HL-60 (cell line): ENCODE results near the gene PDS5B.

Experiments
- DNase-seq, 2 experiments: peaks; one replicate each; pipeline ENCODE4 v3.0.0-alpha.2; 2010 to 2020; ENCODE audit warnings: low read depth in 1 of 2, low spot score in 1 of 2
- H3K27ac ChIP-seq: fragments of 250-450 bp; sonication (Bioruptor Pico); replicated peaks from 2 replicates; pipeline ENCODE4 v1.5.1; 2020; ENCODE audit warnings: mild to moderate bottlenecking, moderate library complexity
- H3K27me3 ChIP-seq: fragments of 250-450 bp; sonication (Bioruptor Pico); 2 replicates; pipeline ENCODE4 v1.5.1; 2021; ENCODE audit warnings: mild to moderate bottlenecking, moderate library complexity; ENCODE audit not compliant: insufficient read depth, poor library complexity, severe bottlenecking
- H3K4me3 ChIP-seq: replicated peaks from 2 replicates; pipeline ENCODE4 v1.5.1; 2011; ENCODE audit warnings: mild to moderate bottlenecking, control low read depth, low read length; ENCODE audit not compliant: insufficient read depth
- GABPA ChIP-seq: IDR thresholded peaks from 2 replicates; pipeline ENCODE4 v1.6.1; 2012; ENCODE audit warnings: low read depth
- POLR2AphosphoS5 ChIP-seq: IDR thresholded peaks from 2 replicates; pipeline ENCODE4 v1.6.1; 2012; ENCODE audit warnings: low read depth
- SPI1 ChIP-seq: IDR thresholded peaks from 2 replicates; pipeline ENCODE4 v1.6.1; 2012; ENCODE audit warnings: low read depth, mild to moderate bottlenecking, borderline replicate concordance
- TF ChIP-seq, protein P1 (sequence below): IDR thresholded peaks from one replicate; pipeline ENCODE4 v1.5.1; 2011; ENCODE audit warnings: low read length, control low read depth, inconsistent platforms; ENCODE audit not compliant: insufficient read depth
- TF ChIP-seq, protein P2 (sequence below): IDR thresholded peaks from 2 replicates; pipeline ENCODE4 v1.6.1; 2012; ENCODE audit warnings: low read depth; ENCODE audit not compliant: insufficient replicate concordance

The PDS5B gene

DNA sequence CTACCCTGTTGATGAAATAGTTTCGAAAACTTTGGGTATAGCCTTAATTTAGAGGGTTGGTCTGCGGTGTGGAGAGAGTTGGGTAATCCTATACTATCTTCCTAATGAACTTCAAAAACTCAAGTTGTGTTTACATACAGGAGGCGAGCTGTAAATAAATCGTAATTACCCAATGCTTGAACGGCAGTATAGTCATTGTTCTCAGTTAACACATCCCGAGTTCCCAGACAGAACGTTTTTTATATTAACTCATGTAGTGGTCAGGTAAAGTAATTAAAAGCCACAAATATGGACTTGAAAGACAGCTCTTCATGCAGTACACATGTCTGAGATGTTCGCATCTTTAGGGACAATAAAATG is 1.5 kb downstream of the PDS5B start:
- H3K4me3 ChIP-seq: peak overlapping the region; percentile 86
- DNase-seq: peak; percentile 52 to 61
- peak overlapping the region; percentile 76 for H3K27ac ChIP-seq
- TF ChIP-seq, protein P1, sequence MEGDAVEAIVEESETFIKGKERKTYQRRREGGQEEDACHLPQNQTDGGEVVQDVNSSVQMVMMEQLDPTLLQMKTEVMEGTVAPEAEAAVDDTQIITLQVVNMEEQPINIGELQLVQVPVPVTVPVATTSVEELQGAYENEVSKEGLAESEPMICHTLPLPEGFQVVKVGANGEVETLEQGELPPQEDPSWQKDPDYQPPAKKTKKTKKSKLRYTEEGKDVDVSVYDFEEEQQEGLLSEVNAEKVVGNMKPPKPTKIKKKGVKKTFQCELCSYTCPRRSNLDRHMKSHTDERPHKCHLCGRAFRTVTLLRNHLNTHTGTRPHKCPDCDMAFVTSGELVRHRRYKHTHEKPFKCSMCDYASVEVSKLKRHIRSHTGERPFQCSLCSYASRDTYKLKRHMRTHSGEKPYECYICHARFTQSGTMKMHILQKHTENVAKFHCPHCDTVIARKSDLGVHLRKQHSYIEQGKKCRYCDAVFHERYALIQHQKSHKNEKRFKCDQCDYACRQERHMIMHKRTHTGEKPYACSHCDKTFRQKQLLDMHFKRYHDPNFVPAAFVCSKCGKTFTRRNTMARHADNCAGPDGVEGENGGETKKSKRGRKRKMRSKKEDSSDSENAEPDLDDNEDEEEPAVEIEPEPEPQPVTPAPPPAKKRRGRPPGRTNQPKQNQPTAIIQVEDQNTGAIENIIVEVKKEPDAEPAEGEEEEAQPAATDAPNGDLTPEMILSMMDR: no peak
- no peak for TF ChIP-seq SPI1
- TF ChIP-seq GABPA: no peak
- H3K27me3 ChIP-seq: no peaks in the 10 kb centered on the region

DNA sequence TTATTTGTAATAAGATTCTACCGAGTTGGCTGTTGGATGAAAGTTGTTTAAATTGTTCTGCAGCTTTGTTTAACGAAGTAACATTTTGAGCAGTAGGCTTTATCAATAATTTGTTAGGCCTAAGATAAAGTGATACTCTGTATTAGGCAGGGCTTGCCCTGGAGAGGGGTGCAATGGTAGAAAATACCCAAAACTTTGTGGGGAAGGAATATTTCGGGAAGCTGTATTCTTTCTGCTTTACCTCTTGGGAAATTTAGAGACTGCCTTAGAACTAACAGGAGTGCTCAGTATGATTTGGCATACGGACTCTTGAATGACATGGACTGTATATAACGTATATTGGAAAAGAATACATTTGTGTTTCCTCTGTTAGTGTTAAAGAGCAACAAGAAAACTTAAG is 2.5 kb downstream of the PDS5B start:
- TF ChIP-seq SPI1 (no peak), POLR2AphosphoS5 (no peak), GABPA (no peak)
- TF ChIP-seq, protein P1: no peak
- TF ChIP-seq, protein P2, sequence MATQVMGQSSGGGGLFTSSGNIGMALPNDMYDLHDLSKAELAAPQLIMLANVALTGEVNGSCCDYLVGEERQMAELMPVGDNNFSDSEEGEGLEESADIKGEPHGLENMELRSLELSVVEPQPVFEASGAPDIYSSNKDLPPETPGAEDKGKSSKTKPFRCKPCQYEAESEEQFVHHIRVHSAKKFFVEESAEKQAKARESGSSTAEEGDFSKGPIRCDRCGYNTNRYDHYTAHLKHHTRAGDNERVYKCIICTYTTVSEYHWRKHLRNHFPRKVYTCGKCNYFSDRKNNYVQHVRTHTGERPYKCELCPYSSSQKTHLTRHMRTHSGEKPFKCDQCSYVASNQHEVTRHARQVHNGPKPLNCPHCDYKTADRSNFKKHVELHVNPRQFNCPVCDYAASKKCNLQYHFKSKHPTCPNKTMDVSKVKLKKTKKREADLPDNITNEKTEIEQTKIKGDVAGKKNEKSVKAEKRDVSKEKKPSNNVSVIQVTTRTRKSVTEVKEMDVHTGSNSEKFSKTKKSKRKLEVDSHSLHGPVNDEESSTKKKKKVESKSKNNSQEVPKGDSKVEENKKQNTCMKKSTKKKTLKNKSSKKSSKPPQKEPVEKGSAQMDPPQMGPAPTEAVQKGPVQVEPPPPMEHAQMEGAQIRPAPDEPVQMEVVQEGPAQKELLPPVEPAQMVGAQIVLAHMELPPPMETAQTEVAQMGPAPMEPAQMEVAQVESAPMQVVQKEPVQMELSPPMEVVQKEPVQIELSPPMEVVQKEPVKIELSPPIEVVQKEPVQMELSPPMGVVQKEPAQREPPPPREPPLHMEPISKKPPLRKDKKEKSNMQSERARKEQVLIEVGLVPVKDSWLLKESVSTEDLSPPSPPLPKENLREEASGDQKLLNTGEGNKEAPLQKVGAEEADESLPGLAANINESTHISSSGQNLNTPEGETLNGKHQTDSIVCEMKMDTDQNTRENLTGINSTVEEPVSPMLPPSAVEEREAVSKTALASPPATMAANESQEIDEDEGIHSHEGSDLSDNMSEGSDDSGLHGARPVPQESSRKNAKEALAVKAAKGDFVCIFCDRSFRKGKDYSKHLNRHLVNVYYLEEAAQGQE: no peak
- Histone ChIP-seq H3K4me3 (no peak overlapping the region), H3K27me3 (no peaks in the 10 kb centered on the region), H3K27ac (no peak overlapping the region)
- DNase-seq: no peak

GRCh38 chr13:32589471-32589870 is 3.2 kb downstream of the PDS5B start:
- DNase-seq: no peak
- no peak overlapping the region for H3K4me3 ChIP-seq

DNA sequence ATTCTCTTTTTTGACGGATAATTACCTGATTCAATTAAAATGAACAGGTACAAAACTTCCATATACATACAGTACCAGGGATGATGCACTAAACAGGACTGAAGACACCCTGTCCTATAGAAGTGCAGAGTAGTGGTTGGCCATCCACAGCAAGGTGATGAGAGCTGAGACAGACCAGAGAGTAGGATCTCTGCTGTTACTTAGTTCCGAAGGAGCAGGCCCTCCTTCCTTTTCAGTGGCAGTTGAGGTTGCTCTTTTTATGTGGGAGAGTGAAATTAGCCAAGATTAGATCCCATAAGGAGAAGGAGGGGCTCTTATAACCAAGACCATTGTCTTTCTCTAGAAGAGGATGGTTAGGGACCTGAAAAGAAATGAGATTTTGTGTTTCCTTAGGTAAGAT is 4.0 kb downstream of the PDS5B start:
- no peak for DNase-seq
- H3K27me3 ChIP-seq: no peaks in the 10 kb centered on the region
- TF ChIP-seq POLR2AphosphoS5: no peak
- TF ChIP-seq, protein P2: no peak
- no peak for TF ChIP-seq GABPA
- TF ChIP-seq, protein P1: no peak
- TF ChIP-seq SPI1: no peak
- no peak overlapping the region for H3K4me3 ChIP-seq
- no peak overlapping the region for H3K27ac ChIP-seq

More at GRCh38 chr13:32589471-32589870, 3.2 kb downstream of the PDS5B start:
- Histone ChIP-seq H3K27me3 (no peaks in the 10 kb centered on the region), H3K27ac (no peak overlapping the region)
- TF ChIP-seq, protein P2: no peak
- TF ChIP-seq GABPA (no peak), POLR2AphosphoS5 (no peak)
